Gastrocnemius medialis (tissue), 4 donors: Measurements from ENCODE around the gene ATP1A3. TPM values are rescaled to one million over a fixed set of nuclear protein-coding genes. Genes with fewer than 3 reads are reported as not detected.

ENCODE experiments used
- ATAC-seq, 2 donors: fragments of 150-250 bp; one replicate each; pipeline ENCODE4 v1.9.1; 2016
- DNase-seq, 2 donors: peaks; one replicate each; pipeline ENCODE4 v3.0.0-alpha.2; 2019
- H3K27ac ChIP-seq, 4 donors: fragments of 200-600 bp; sonication (generic); 1 replicate in 1 of 4; 2 replicates in 3 of 4; pipeline ENCODE4 v1.5.1; 2016 to 2018; ENCODE audit warnings: mild to moderate bottlenecking in 2 of 4, moderate library complexity in 1 of 4
- H3K27me3 ChIP-seq, 3 donors: fragments of 200-600 bp; sonication (generic) in 2 of 3; 1 replicate in 1 of 3; 2 replicates in 2 of 3; pipeline versions ENCODE4 v1.5.1 to v1.6.0; 2016 to 2019; ENCODE audit warnings: mild to moderate bottlenecking in 1 of 3, moderate library complexity in 1 of 3
- H3K36me3 ChIP-seq, 2 donors: fragments of 200-600 bp; sonication (generic) in 1 of 2; one replicate each; pipeline ENCODE4 v1.5.1; 2017 to 2018
- H3K4me1 ChIP-seq, 2 donors: fragments of 200-600 bp; sonication (generic) in 1 of 2; one replicate each; pipeline ENCODE4 v1.5.1; 2016 to 2017; ENCODE audit warnings: mild to moderate bottlenecking in 2 of 2
- H3K4me3 ChIP-seq, 4 donors: fragments of 200-600 bp; sonication (generic) in 3 of 4; 1 replicate in 1 of 4; 2 replicates in 3 of 4; pipeline ENCODE4 v1.5.1; 2016 to 2019; ENCODE audit warnings: mild to moderate bottlenecking in 2 of 4
- H3K9me3 ChIP-seq, 3 donors: fragments of 200-600 bp; sonication (generic) in 2 of 3; 1 replicate in 1 of 3; 2 replicates in 2 of 3; pipeline ENCODE4 v1.5.1; 2016 to 2019
- CTCF ChIP-seq, 5 experiments: fragments of 450-650 bp in 3 of 5; fragments of 200-600 bp in 2 of 5; sonication (generic) in 2 of 5; IDR thresholded peaks in 4 of 5; conservative IDR thresholded peaks in 1 of 5; 1 replicate in 4 of 5; 2 replicates in 1 of 5; pipeline ENCODE4 v1.5.1; 2016 to 2019; ENCODE audit warnings: antibody characterized with exemption in 5 of 5, mild to moderate bottlenecking in 3 of 5, moderate library complexity in 3 of 5
- POLR2A ChIP-seq, 2 donors: fragments of 450-650 bp; IDR thresholded peaks; one replicate each; pipeline ENCODE4 v1.6.1; 2017; ENCODE audit warnings: antibody characterized with exemption in 2 of 2, mild to moderate bottlenecking in 2 of 2, moderate library complexity in 2 of 2
- in situ Hi-C, 4 donors: fragments of 200-750 bp; cut with MboI; loops; one replicate each; pipeline versions ENCODE4 v1.15.0 to v1.8.0; 2017; ENCODE audit warnings: low sequenced_read_pairs in 4 of 4
- intact Hi-C: fragments of 100-400 bp; cut with DNase I; formaldehyde crosslinking; loops from one replicate; pipeline ENCODE4 v1.15.1; 2023; ENCODE audit warnings: low total_unique reads
- total RNA-seq, 4 donors: library from RNA; depleted of rRNA; stranded (reverse); fragments of >200 nt; gene quantifications; one replicate each; pipeline versions ENCODE4 v1.1.0 to v1.2.3, GENCODE V29; 2016

ATP1A3 gene
- total RNA-seq, 4 donors from 2014 or later, result not detected

GRCh38 chr19:41947091-41947490, 46.9 kb downstream of the ATP1A3 start:
- DNase-seq (no peak), ATAC-seq (no peak)
- H3K4me3 ChIP-seq, result no peak overlapping the region
- in situ Hi-C loops (no loop called here), intact Hi-C loops (no loop called here)
- peaks cover 0 to 8% (median under 1%) of the 10 kb centered on the region in 3 donors for H3K27me3 ChIP-seq
- no peak for TF ChIP-seq CTCF (IDR thresholded peaks at IDR 0.05 in 4 of 5, conservative IDR thresholded peaks at IDR 0.05 in 1 of 5)
- TF ChIP-seq POLR2A (IDR thresholded peaks at IDR 0.05), result no peak
- no peaks in the 10 kb centered on the region for H3K4me1 ChIP-seq
- no peaks in the 10 kb centered on the region for H3K36me3 ChIP-seq
- H3K27ac ChIP-seq, result no peak overlapping the region
- no peaks in the 10 kb centered on the region for H3K9me3 ChIP-seq

- Histone ChIP-seq H3K4me1 (peaks cover 0 to 5% of the 10 kb centered on the region in 2 donors), H3K27ac (no peak overlapping the region), H3K27me3 (peaks cover 16 to 24% (median 19%) of the 10 kb centered on the region in 3 donors), H3K4me3 (no peak overlapping the region), H3K36me3 (no peaks in the 10 kb centered on the region), H3K9me3 (no peaks in the 10 kb centered on the region)
- ATAC-seq (no peak), DNase-seq (peak in 1 of 2 donors; percentile 22)
- TF ChIP-seq POLR2A (IDR thresholded peaks at IDR 0.05), result no peak
- TF ChIP-seq CTCF (IDR thresholded peaks at IDR 0.05 in 4 of 5, conservative IDR thresholded peaks at IDR 0.05 in 1 of 5), result no peak
- in situ Hi-C loops, result no loop called here
- intact Hi-C loops, result no loop called here
These were observed 48.8 kb downstream of the ATP1A3 start for GRCh38 chr19:41945135-41945766.

- intact Hi-C loops (no loop called here), in situ Hi-C loops (loop anchor here in 1 of 4 donors (5.0 kb wide), 1 partner anchor 82 kb away; the partner anchor contains the start of gene RPS19)
- Histone ChIP-seq H3K9me3 (no peaks in the 10 kb centered on the region), H3K27me3 (peaks cover 24 to 30% (median 27%) of the 10 kb centered on the region in 3 donors), H3K4me3 (no peak overlapping the region), H3K36me3 (no peaks in the 10 kb centered on the region), H3K4me1 (peaks cover 0 to 8% of the 10 kb centered on the region in 2 donors), H3K27ac (no peak overlapping the region)
- TF ChIP-seq CTCF (IDR thresholded peaks at IDR 0.05 in 4 of 5, conservative IDR thresholded peaks at IDR 0.05 in 1 of 5), result no peak
- TF ChIP-seq POLR2A (IDR thresholded peaks at IDR 0.05), result no peak
- no peak for DNase-seq
- no peak for ATAC-seq
These were observed 49.7 kb downstream of the ATP1A3 start for GRCh38 chr19:41944336-41944735.

GRCh38 chr19:41941410-41942202, 52.4 kb downstream of the ATP1A3 start:
- H3K27me3 ChIP-seq, result peaks cover 27 to 33% (median 29%) of the 10 kb centered on the region in 3 donors
- no peak overlapping the region for H3K27ac ChIP-seq
- no peaks in the 10 kb centered on the region for H3K9me3 ChIP-seq
- ATAC-seq, result no peak
- peak overlapping the region in 1 of 4 donors; percentile 50 for H3K4me3 ChIP-seq
- TF ChIP-seq POLR2A (IDR thresholded peaks at IDR 0.05), result no peak
- no peak for TF ChIP-seq CTCF (IDR thresholded peaks at IDR 0.05 in 4 of 5, conservative IDR thresholded peaks at IDR 0.05 in 1 of 5)
- intact Hi-C loops, result no loop called here
- no peaks in the 10 kb centered on the region for H3K36me3 ChIP-seq
- in situ Hi-C loops, result loop anchor here in 1 of 4 donors (5.0 kb wide), 1 partner anchor 79 kb away; the partner anchor contains the start of gene RPS19
- DNase-seq, result no peak
- H3K4me1 ChIP-seq, result peaks cover 0 to 8% of the 10 kb centered on the region in 2 donors
